ENCODE results near the gene YEATS4. TPM values are rescaled to one million over a fixed set of nuclear protein-coding genes. Genes with fewer than 3 reads are reported as not detected.

The YEATS4 gene
- total and polyA plus RNA-seq, 4 donors: 12.0 to 15.0 (median 14.1) TPM

- peak; percentile 28 for TF ChIP-seq CTCF (IDR thresholded peaks at IDR 0.05; ENCODE audit: control extremely low read depth, extremely low read depth)
- H3K4me1 ChIP-seq (ENCODE audit: control insufficient read depth in 5 of 5, insufficient read depth in 5 of 5, low read length in 5 of 5): peaks cover 0 to 21% (median 8%) of the 10 kb centered on the region in 5 donors
- H3K4me3 ChIP-seq: no peak overlapping the region
- peak; percentile 76 for ATAC-seq (ENCODE audit: insufficient read depth, low FRiP score)
- DNase-seq: peak; percentile 81 to 91 (median 90)
- H3K36me3 ChIP-seq (ENCODE audit: control insufficient read depth in 4 of 4, insufficient read depth in 4 of 4, low read length in 4 of 4): peaks cover 0 to 4% (median 0%) of the 10 kb centered on the region in 4 donors
- H3K27me3 ChIP-seq (ENCODE audit: control insufficient read depth in 3 of 3, insufficient read depth in 3 of 3, low read length in 2 of 3): no peaks in the 10 kb centered on the region
- no peak overlapping the region for H3K9ac ChIP-seq (ENCODE audit: insufficient read depth in 1 of 2, low read length in 2 of 2)
- 49 to 66% methylated on average over 8 of the region's 8 CpGs for WGBS, 2 donors
- peak overlapping the region in 1 of 2 donors; percentile 50 for H3K27ac ChIP-seq (ENCODE audit: low read depth in 1 of 2, low read length in 1 of 2)
- no peaks in the 10 kb centered on the region for H3K9me3 ChIP-seq (ENCODE audit: control insufficient read depth in 4 of 4, insufficient read depth in 3 of 4, low read length in 3 of 4)
These were observed 56.1 kb downstream of the YEATS4 start for GRCh38 chr12:69415471-69416275.

GRCh38 chr12:69417231-69417630 is 57.7 kb downstream of the YEATS4 start:
- no peak for DNase-seq
- H3K27ac ChIP-seq (ENCODE audit: low read depth in 1 of 2, low read length in 1 of 2): no peak overlapping the region
- TF ChIP-seq CTCF (IDR thresholded peaks at IDR 0.05; ENCODE audit: control extremely low read depth, extremely low read depth): no peak
- peaks cover 0 to 21% (median 8%) of the 10 kb centered on the region in 5 donors for H3K4me1 ChIP-seq (ENCODE audit: control insufficient read depth in 5 of 5, insufficient read depth in 5 of 5, low read length in 5 of 5)
- 90 to 92% methylated on average over 5 of the region's 5 CpGs for WGBS, 2 donors
- H3K4me3 ChIP-seq: no peak overlapping the region
- peak overlapping the region in 1 of 2 donors; percentile 47 for H3K9ac ChIP-seq (ENCODE audit: insufficient read depth in 1 of 2, low read length in 2 of 2)
- no peaks in the 10 kb centered on the region for H3K9me3 ChIP-seq (ENCODE audit: control insufficient read depth in 4 of 4, insufficient read depth in 3 of 4, low read length in 3 of 4)
- no peak for ATAC-seq (ENCODE audit: insufficient read depth, low FRiP score)
- H3K36me3 ChIP-seq (ENCODE audit: control insufficient read depth in 4 of 4, insufficient read depth in 4 of 4, low read length in 4 of 4): peaks cover 0 to 2% (median 0%) of the 10 kb centered on the region in 4 donors
- H3K27me3 ChIP-seq (ENCODE audit: control insufficient read depth in 3 of 3, insufficient read depth in 3 of 3, low read length in 2 of 3): no peaks in the 10 kb centered on the region

GRCh38 chr12:69417741-69418167 is 58.2 kb downstream of the YEATS4 start:
- 70 to 87% methylated on average over 5 of the region's 5 CpGs for WGBS, 2 donors
- no peak overlapping the region for H3K4me3 ChIP-seq
- H3K27ac ChIP-seq (ENCODE audit: low read depth in 1 of 2, low read length in 1 of 2): no peak overlapping the region
- H3K4me1 ChIP-seq (ENCODE audit: control insufficient read depth in 5 of 5, insufficient read depth in 5 of 5, low read length in 5 of 5): peaks cover 0 to 21% (median 8%) of the 10 kb centered on the region in 5 donors
- peak overlapping the region in 1 of 2 donors; percentile 47 for H3K9ac ChIP-seq (ENCODE audit: insufficient read depth in 1 of 2, low read length in 2 of 2)
- no peaks in the 10 kb centered on the region for H3K27me3 ChIP-seq (ENCODE audit: control insufficient read depth in 3 of 3, insufficient read depth in 3 of 3, low read length in 2 of 3)
- H3K36me3 ChIP-seq (ENCODE audit: control insufficient read depth in 4 of 4, insufficient read depth in 4 of 4, low read length in 4 of 4): peaks cover 0 to 2% (median 0%) of the 10 kb centered on the region in 4 donors
- no peaks in the 10 kb centered on the region for H3K9me3 ChIP-seq (ENCODE audit: control insufficient read depth in 4 of 4, insufficient read depth in 3 of 4, low read length in 3 of 4)
- no peak for TF ChIP-seq CTCF (IDR thresholded peaks at IDR 0.05; ENCODE audit: control extremely low read depth, extremely low read depth)
- ATAC-seq (ENCODE audit: insufficient read depth, low FRiP score) (no peak), DNase-seq (peak; percentile 24 to 63 (median 61))

All from lung (tissue), 12 donors.